ENCODE results near the gene THSD7A.

The THSD7A gene

DNA sequence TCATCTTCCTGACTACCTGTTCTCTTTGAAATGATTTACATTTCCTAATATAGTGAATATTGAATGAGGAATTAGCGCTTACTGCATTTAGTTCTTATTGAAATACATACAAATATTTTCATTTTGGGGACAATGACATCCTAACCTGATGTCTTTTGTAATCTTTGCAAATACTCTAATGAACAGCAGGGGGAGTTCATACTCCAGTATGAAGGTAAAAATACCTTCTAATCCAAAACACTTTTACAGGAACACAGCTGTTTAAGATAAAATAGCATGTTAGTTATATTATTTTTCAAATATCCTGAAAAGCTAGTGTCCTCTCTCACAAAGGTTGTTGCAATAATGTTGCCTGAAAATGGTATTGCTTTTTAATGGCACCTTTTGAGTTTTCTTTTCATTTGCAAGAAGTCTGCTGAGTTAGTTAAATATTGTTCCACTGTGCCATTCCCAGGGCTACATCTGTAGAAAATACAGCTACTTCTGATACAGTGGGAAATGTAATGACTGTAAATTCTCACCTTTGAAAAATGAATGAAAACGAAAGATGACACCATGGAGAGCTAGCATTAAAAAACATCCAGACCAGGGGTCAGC lies 458.4 kb downstream of the THSD7A start:
- DNase-seq, result peak; percentile 28

DNA sequence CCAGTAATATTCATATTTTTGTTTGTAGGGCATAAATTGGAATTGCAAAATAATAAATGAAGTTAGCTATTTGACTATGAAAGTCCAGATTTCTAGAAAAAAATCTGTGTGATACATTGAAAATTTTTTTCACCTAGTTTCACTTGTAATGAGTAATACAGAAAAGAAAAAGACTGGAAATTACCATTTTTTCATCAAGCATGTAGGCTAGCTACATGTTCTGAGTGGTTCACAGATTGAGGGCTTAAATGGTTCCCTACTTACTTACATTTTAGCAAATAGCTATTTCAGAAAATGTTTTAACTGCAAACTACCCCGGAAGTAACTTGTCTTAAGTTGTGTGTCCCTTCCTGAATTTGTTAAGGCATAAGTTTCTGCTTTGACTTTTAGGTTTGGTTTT lies 462.3 kb downstream of the THSD7A start:
- no peak for DNase-seq

DNA sequence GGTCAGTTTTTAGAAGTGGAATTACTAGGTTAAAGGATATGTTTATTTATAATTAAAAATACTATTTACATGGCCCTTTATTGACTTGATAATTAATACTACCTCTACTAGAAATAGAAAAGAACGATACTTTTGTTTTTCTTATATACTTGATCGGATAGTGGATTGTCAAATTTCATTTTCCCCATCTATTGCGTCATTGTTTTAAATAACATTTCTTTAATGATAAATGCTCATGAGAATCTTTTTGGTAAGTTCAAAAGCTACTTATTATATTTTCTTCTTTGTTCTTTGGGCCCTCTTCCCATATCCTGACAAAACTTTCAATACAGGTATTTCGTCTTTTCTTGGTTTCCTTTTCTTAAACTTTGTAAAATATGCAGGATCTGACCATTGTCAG lies 465.9 kb downstream of the THSD7A start:
- DNase-seq, result no peak

DNA sequence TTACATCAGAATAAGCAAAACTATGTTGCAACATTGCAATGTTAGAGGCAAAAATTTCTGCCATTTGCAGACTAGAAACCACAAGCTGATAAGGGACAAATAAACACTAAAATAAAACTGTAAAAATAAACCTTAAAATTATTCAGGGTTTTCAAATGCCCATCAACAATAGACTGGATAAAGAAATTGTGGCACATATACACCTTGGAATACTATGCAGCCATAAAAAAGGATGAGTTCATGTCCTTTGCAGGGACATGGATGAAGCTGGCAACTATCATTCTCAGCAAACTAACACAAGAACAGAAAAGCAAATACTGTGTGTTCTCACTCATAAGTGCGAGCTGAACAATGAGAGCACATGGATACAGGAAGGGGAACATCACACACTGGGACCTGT lies 473.4 kb downstream of the THSD7A start:
- no peak for DNase-seq

DNA sequence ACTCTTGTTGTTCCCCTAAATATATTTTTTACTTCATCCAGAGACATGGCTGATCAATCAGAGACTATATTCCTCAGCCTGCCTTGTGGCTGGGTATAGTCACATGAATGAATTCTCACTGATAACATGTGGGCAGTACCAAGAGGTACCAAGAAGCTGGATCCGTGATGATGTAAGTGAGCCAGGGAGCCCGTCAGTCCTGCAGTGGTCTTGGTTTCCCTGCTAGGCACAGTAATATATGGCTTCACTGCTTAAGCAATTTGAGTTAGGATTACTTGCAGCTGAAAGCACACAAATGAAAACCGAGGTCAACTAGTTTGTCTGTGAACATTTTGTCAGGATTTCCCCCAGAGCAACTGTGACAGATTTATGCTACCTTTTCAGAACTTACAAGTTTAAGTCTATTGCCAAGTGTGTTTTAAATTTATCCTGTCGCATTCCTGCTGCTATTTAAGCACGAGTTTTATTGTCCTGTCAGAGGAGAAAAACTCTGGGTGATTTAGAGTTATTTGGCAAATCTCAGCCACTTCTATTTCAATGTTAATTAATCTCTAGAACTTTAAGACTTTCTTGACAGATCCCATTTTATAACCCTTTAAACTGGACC lies 476.5 kb downstream of the THSD7A start:
- DNase-seq, result no peak

DNA sequence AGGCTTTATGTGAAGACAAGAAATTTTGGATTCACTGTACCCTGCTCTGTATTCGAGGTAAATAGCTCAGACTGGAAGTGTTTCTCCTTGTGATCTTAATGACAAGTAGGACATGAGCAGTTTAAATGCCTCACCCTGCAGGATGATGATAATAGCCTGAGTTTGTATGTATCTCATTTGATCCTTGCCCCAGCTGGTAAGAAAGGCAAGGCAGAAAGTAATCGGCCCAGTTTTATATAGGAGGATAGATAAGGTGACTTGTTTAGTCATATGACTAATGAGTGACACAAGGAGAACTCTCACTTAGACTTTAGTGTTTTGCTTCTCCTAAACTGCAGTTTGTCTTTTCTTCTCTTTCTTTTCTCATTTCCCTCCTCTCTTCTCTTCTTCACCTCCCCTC lies 485.7 kb downstream of the THSD7A start:
- no peak for DNase-seq

DNA sequence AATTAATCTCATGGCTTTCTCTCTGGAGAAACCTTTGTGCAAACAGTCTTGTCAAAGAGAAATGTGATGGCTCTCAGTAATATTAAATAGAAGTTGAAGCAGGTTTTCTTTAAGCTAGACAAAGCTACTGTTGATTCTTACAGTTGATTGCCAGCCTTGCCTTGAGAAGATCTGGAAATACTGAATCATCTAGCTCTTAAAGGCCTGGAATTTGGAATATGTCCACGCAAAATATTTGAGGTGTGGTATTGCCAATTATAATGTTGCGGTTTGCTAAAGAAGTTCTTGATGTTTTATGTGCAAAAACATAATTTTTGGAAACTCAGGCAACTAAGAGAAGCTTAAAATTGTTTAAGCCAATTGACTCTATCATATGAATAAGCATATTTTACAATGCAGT lies 486.4 kb downstream of the THSD7A start:
- no peak for DNase-seq

DNA sequence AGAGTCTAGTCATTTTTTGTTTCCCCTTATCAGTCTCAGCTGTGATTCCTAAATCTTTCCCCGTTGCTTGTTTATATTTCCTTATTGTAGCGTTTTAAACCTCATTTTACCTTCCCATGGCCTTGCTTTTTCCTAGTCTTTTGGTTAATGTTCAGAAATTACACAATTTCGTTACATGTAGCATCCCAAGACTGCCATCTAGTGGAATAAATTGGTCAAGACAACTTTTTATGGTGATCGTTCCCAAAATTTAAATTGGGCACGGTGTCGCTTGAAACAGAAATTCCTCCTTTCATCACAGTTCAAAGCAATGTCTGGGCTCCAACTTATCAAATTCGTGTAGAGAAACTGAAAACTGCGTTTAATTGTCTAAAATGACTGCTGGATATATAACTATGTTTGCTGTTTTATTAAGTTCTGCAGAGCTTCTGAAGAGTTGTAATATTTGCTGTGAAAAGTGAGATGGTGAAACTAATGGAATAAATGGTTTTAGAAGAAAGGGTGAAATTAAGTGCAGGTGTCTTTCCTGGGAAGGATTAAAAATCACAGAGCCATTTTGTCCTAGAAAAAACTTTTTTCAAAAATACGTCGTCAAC lies 488.1 kb downstream of the THSD7A start:
- peak; percentile 76 for DNase-seq

DNA sequence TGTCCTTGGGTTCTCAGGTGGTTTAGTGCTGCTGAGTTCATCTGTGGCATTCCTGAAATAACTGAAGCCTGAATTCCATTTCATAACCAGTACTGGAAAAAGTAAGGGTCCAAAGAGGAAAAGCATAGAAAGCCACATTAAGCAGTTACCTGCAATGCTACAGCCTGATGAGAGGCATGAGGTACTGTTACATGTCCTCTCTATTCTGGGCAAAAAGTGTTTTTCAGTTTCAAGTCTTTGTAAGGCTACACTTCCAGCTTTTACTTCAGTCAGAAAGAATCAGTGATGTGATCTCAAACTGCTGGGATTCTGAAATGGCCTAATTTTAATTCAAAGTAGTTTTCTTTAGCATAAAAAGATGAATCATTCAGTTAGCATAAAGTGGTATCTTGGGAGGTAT lies 488.9 kb downstream of the THSD7A start:
- no peak for DNase-seq

DNA sequence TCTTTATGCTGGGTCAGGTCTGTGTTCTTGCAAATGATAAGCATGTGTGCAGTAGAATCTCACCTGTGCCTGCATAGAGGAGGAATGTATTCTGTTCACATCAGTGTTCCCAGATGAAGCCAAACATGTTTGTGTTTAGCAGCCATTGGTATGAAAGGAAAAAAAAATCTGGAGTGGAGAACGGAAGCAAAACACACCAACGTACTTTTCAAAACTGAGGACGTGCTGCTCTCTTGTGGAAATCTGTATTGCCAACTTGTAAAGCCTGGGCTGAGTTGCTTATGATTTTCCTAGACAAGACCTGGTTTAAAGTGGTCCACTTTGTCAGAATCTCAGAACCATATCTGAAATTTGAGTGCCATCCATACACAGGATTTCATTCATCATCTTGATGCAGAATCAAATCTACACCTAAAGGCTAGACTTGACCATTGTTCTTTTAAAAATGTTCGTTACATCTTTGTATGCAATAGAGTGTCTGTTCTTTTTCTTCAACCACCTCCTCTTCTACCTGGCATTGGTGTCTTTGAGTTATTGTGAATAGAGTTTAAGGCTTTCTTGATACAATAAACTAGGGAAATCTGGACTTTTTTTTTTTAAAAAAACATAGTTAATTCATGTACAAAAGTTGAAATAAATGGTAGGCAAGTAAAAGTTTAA lies 490.6 kb downstream of the THSD7A start:
- DNase-seq, result peak; percentile 71

DNA sequence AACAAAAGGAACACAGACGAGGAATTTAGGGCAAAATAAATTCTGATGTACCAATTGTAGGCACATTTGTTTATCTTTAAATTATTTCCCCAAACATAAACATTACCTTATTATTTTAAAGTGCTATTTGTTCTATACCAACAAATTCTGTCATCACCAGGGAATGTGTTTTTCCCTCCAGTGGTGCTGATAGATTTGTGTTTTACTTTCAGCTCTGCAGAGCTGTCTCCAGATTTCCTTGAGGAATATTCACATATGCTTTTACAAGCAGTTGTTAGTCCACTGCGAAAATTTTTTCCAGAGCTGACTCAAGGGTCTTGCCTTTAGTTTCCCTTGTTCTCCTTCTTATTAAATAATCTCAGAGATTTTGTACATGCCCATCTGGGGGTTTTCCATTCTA lies 495.6 kb downstream of the THSD7A start:
- DNase-seq, result no peak

DNA sequence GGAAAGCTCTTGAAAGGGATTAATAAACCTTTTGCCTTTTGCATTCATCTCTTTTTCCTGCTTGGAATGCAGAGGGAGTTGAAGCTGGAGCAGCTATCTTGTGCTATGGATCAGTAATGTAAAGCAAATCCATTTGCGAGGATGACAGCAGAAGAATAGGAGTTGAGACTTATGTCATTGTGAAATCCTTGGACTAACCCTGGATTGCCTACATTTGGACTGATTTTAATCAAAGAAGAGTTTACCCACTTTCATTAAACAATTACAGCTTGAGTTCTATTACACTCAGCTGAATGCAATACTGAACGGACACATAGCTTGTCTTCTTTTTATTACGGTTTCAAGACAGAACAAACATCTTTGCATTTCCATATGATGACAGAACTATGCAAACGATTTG lies 496.1 kb downstream of the THSD7A start:
- DNase-seq, result no peak

DNA sequence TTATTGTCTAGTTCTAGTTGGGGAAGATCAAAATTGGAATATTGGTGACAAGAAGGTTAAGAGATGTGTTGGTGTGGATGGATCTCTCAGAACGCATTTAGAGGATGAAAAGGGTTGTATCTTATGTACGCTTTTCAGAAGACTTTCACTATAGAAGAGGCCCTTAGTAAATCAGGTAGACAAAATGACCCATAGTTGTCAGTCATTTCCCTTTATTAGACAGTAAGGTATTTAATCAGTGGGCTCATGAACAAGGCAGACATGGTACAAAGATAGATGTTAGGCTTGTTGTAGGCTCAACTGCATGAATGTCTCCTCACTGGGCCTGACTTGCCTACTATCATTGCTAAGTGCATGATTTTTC lies 499.2 kb downstream of the THSD7A start:
- DNase-seq, result no peak

DNA sequence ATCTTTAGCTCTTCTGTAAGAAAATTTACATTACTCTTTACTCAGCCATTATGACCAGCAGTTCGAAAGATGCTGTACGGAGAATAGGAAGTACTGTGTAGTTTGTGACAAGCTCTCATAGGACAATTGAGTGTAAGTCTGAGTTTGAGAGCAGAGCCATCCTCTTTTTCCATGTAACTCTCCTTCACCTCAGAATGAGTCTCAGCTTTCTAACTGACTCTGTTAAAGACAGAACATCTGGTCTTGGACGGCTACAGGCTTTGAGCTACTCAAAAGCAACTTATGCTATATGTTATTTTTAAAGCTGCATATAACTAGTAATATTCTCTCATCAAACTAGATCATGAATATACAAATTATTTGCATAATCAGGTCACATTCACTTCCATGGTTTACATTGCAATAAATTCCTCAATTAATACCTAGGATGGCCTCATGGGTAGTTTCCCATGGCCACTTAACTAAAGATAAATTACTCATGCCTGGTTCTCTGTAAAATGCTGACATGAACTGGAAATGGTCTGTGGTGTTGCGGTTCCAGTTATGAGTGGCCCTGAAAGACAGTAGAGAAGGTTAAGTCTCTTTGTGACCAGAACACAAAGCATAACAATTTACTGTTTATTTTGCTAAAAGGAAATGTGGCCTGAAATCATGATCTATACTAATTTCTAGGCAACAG lies 499.7 kb downstream of the THSD7A start:
- no peak for DNase-seq

DNA sequence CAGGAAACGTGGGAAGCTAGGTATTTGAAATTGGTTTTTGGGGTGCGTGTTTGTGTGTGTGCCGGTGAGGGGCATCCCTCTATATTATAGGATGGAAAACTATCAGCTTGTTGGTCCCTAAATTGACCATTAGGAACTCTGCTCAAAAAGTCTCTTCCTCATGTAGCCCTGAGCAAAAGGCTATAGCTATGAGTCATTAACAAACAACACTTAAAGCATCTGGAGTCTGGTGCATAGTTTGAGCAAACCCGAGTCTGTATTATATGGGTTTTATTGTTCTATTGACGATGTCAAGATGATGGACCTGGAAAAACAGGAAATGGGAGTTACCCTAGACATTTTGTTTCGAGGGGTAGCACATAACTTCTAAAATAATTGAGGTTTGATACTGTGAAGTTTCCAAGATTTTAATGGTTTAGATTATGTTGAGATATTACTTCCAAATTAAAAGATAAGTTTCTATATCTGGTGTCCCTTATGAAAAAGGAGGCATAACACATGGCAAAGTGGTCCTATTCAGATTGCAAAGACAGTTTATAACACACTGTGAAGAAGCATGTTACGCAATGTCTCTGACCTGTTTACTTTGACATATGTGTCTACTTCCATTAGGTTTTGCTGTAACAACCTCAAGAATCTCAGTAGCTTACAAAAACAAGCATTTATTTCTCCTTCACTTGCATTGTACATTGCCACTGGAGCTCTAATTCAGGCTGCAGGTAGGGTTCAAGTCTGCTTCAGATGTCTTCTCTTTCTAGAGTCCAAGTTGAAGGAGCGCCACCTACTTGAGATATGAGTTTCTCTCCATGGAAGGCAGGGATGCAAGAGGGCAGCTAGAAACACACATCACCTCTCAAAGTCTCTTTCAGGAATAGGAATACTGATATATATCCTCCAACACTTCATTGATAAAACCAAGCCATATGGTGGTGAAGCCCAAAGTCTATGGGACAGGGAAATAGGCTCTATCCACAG lies 500.6 kb downstream of the THSD7A start:
- no peak for DNase-seq

DNA sequence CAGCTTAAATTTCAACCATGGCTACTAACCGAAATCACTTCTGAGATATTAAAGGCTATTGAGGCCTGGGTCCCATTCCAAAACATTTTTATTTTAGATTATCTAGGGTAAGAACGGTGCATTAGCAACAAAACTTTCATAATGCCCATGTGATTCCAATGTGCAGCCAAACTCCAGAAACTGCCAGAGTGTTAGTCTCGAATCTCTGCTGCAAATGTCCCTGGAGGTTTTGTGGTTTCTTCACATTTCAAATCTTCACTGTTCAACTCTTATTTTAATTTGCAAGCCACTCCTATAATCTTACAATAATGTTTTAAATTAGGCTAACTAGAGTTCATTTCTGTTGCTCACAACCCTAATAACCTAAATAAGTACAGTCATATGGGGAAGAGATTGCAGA lies 501.3 kb downstream of the THSD7A start:
- DNase-seq, result no peak

DNA sequence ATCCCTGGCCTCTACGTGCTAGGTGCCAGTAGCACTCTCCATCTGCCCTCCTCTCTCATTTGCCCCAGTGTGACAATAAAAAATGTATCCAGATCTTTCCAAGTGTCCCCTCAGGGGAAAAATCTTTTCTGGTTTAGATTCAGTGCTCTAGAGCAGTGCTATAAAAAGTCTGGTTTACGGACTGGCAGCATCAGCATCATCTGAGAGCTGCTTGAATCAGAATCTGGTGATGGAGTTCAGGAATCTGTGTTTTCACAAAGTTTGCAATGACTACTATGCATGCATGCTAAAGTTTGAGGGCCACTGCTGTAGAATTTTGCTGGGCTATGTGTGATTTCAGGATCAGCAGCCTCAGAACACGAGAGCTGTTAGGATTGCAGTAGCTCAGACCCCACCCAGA lies 501.8 kb downstream of the THSD7A start:
- no peak for DNase-seq

DNA sequence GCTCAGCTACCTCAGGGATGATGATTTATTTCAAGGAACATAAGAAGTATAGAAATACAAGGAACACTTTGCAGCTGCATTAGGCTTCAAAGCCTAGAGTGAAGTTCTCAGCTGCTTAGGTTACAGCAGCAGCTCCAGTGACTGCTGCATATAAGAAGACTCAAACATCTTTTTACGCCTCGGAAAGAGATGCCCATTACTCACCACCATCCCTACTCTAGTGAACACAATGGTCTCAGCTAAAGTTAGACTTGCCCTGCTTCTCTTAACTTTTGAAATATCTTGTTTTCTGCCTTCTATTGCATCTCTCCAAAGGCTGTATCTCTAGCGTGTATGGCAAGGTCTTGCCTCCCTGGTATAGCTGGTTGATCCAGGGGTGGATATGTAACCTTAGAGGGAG lies 502.4 kb downstream of the THSD7A start:
- no peak for DNase-seq

DNA sequence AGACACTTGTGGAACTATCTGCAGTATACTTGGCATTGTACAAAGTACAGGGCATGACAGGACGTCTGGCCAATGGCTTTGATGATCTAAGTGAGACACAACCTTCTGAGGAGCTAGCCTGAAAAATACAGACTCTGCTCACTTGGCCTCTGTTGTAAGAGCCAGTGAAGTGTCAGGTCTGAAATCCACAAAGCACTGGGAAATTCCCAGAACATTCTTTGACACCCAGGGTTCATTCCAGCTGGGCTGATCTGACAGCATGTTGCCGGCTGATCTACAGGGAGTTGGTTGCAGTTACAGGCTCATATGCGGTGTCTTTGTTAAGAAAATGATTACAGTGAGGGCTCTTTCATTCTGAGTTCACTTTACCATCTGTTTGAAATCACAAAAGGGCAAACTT lies 503.7 kb downstream of the THSD7A start:
- no peak for DNase-seq

DNA sequence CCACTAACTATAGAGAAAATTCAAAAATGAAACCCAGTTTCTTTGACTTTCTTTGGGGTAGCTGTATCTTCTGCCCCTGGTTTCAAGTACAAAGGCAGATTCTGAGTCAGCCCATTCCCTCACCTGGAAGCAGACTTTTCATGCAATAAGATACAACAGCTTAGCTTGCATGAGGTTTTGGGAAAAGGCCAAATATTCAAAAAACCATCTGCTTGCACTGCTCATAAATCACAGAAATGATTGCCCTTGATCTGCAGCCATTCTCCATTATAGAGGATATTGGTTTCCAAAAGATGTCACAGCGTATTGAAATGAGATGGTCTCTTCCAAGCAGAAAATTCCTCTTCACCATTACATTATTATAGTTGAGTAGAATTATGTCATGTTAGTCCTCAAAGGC lies 504.4 kb downstream of the THSD7A start:
- no peak for DNase-seq
